Activated CD8-positive, alpha-beta T cell treated with anti-CD3 and anti-CD28 coated beads for 36 hours (primary cell): ENCODE data around the gene IKZF1. TPM values are rescaled to one million over a fixed set of nuclear protein-coding genes. Genes with fewer than 3 reads are reported as not detected.
A peak's percentile ranks its signal among the peaks of the same experiment; 100 is the strongest.

Experiments
- ATAC-seq: fragments of 200-7000 bp; cut with Tn5 transposase; one replicate; pipeline ENCODE4 v1.10.0; 2021; ENCODE audit warnings: mild to moderate bottlenecking, moderate library complexity
- CTCF ChIA-PET: fragments of 350-600 bp; sonication (Branson Sonifier 250); formaldehyde crosslinking; loops from one replicate; lab custom pipeline; 2021; ENCODE audit warnings: antibody characterized with exemption; lab: Charles Lee
- POLR2A ChIA-PET: fragments of 350-600 bp; sonication (Branson Sonifier 250); formaldehyde crosslinking; loops from one replicate; lab custom pipeline; 2021; ENCODE audit warnings: antibody characterized with exemption; lab: Charles Lee
- DNase-seq: peaks from one replicate; pipeline ENCODE4 v3.0.0-alpha.2; 2020
- H3K27ac Mint-ChIP-seq: one replicate; pipeline ENCODE4 v1.8.0; 2021; ENCODE audit warnings: mild to moderate bottlenecking, mixed read lengths
- H3K27me3 Mint-ChIP-seq: one replicate; pipeline ENCODE4 v1.8.0; 2021; ENCODE audit warnings: mixed read lengths
- H3K36me3 Mint-ChIP-seq: one replicate; pipeline ENCODE4 v1.8.0; 2021; ENCODE audit warnings: low read depth, mixed read lengths
- H3K4me1 Mint-ChIP-seq: one replicate; pipeline ENCODE4 v1.8.0; 2021; ENCODE audit warnings: low read depth, mixed read lengths
- H3K4me3 Mint-ChIP-seq: one replicate; pipeline ENCODE4 v1.8.0; 2021; ENCODE audit warnings: mild to moderate bottlenecking, moderate library complexity, mixed read lengths
- H3K9me3 Mint-ChIP-seq: one replicate; pipeline ENCODE4 v1.8.0; 2021; ENCODE audit warnings: mixed read lengths
- intact Hi-C: fragments of 100-400 bp; cut with micrococcal nuclease; formaldehyde crosslinking; loops from one replicate; pipeline ENCODE4 v1.10.0; 2022
- total RNA-seq, 2 experiments: library from RNA; stranded (reverse); gene quantifications; one replicate each; pipeline ENCODE4 v1.2.3, GENCODE V29; 2021
- TF ChIP-seq, protein P1 (sequence below): fragments of 200-600 bp; IDR thresholded peaks from one replicate; pipeline ENCODE4 v1.8.0; 2022; ENCODE audit warnings: antibody characterized with exemption, mild to moderate bottlenecking

The IKZF1 gene
- total RNA-seq, 2 experiments from 2014 or later: 277 to 295 TPM

DNA sequence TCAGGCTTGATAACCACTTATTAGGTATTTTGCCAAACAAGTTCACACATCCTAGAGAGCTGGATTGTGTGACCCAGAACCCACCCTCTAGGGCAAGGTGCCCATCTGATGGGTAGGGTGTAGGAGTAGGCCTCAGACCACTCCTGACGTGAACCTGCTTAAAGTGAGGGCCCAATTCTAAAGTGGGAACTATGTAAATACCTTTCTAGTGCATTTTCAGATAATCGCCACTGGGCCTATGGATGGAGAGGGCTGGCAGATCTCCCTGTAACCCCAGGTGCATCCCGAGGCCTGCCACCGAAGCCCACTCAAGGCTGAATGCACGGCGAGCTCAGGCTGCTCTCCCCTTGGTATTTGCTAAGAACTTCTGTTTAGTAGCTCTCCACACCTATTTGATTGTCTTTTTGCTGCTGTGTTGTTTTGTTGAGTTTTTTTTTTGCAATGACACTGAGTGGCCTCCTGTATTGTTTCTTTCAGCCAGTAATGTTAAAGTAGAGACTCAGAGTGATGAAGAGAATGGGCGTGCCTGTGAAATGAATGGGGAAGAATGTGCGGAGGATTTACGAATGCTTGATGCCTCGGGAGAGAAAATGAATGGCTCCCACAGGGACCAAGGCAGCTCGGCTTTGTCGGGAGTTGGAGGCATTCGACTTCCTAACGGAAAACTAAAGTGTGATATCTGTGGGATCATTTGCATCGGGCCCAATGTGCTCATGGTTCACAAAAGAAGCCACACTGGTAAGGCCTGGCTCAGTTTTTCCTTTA is 71.7 kb downstream of the IKZF1 start:
- CTCF ChIA-PET: interaction anchor here (0.9 to 3.8 kb wide), 5 partner anchors 10 to 92 kb away, joined by 3 to 26 read pairs (median 4); no protein-coding TSS in a partner anchor
- no peak overlapping the region for H3K4me3 Mint-ChIP-seq

DNA sequence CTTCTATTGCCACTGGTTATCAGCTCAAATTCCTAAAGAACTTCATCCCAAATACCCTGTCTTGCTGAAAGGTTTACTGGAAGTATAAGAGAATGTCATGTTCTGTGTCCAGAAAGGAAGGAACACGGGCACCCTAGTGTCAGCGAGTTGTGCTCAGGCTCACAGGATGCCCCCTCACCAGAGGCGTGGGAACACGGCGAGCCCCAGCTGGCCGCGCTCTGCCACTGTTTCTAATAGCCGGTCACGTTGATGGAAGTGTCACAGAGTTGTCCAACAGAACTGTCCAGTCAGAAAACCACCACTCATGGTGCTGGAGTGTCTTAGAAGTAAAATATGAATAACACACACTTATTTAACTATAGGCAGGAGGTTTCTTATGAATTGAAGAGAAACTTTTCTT is 72.8 kb downstream of the IKZF1 start:
- Mint-ChIP-seq H3K27ac (peak overlapping the region; percentile 94), H3K36me3 (peaks cover 93% of the 10 kb centered on the region), H3K27me3 (no peaks in the 10 kb centered on the region), H3K4me1 (peaks cover 97% of the 10 kb centered on the region), H3K4me3 (no peak overlapping the region), H3K9me3 (no peaks in the 10 kb centered on the region)
- POLR2A ChIA-PET: interaction anchor here (1.2 to 34.0 kb wide), 6 partner anchors 10 to 70 kb away, joined by 3 to 1027 read pairs (median 8); no protein-coding TSS in a partner anchor
- intact Hi-C loops: no loop called here
- DNase-seq: no peak
- CTCF ChIA-PET: interaction anchor here (0.9 to 3.8 kb wide), 10 partner anchors 9 to 234 kb away, joined by 3 to 26 read pairs (median 4); partner anchors contain the start of gene FIGNL1
- TF ChIP-seq, protein P1, sequence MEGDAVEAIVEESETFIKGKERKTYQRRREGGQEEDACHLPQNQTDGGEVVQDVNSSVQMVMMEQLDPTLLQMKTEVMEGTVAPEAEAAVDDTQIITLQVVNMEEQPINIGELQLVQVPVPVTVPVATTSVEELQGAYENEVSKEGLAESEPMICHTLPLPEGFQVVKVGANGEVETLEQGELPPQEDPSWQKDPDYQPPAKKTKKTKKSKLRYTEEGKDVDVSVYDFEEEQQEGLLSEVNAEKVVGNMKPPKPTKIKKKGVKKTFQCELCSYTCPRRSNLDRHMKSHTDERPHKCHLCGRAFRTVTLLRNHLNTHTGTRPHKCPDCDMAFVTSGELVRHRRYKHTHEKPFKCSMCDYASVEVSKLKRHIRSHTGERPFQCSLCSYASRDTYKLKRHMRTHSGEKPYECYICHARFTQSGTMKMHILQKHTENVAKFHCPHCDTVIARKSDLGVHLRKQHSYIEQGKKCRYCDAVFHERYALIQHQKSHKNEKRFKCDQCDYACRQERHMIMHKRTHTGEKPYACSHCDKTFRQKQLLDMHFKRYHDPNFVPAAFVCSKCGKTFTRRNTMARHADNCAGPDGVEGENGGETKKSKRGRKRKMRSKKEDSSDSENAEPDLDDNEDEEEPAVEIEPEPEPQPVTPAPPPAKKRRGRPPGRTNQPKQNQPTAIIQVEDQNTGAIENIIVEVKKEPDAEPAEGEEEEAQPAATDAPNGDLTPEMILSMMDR: no peak
- no peak for ATAC-seq

More for the DNA sequence above, 71.7 kb downstream of the IKZF1 start:
- POLR2A ChIA-PET: interaction anchor here (0.7 to 34.0 kb wide), 7 partner anchors 9 to 71 kb away, joined by 3 to 1027 read pairs (median 6); no protein-coding TSS in a partner anchor
- TF ChIP-seq, protein P1: no peak
- no peaks in the 10 kb centered on the region for H3K9me3 Mint-ChIP-seq
- DNase-seq (no peak), ATAC-seq (no peak)
- peak overlapping the region; percentile 94 for H3K27ac Mint-ChIP-seq
- no peaks in the 10 kb centered on the region for H3K27me3 Mint-ChIP-seq
- H3K36me3 Mint-ChIP-seq: peaks cover 93% of the 10 kb centered on the region
- peaks cover 97% of the 10 kb centered on the region for H3K4me1 Mint-ChIP-seq
- intact Hi-C loops: no loop called here

DNA sequence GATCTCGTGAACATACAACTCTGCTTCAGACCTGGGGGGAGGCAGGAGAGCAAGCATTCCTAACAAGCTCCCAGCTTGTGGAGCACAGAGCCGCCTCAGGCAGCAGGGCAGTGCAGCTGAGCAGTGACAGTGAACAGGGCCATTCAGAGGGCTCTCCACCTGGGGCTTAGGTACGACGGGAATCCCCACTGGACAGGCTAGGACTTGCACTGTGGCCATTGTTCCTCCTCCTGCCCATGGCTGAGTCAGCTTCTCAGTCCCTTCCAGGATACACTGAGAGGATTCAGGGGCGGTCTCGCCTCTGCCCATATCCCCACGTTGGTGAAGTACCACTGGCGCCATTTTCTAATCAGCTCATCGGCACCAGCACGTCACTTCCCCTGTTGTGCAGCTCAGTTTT is 74.6 kb downstream of the IKZF1 start:
- Mint-ChIP-seq H3K36me3 (peaks cover 93% of the 10 kb centered on the region), H3K4me3 (no peak overlapping the region), H3K9me3 (no peaks in the 10 kb centered on the region), H3K27me3 (no peaks in the 10 kb centered on the region), H3K27ac (peak overlapping the region; percentile 81), H3K4me1 (peaks cover 90% of the 10 kb centered on the region)
- no peak for DNase-seq
- TF ChIP-seq, protein P1: no peak
- ATAC-seq: peak; percentile 13
- CTCF ChIA-PET: interaction anchor here (3.8 kb wide), 1 partner anchor 38 kb away, joined by 26 read pairs; no protein-coding TSS in a partner anchor
- intact Hi-C loops: no loop called here
- POLR2A ChIA-PET: interaction anchor here (0.6 to 2.1 kb wide), 4 partner anchors 11 to 74 kb away, joined by 3 to 5 read pairs (median 4); no protein-coding TSS in a partner anchor

DNA sequence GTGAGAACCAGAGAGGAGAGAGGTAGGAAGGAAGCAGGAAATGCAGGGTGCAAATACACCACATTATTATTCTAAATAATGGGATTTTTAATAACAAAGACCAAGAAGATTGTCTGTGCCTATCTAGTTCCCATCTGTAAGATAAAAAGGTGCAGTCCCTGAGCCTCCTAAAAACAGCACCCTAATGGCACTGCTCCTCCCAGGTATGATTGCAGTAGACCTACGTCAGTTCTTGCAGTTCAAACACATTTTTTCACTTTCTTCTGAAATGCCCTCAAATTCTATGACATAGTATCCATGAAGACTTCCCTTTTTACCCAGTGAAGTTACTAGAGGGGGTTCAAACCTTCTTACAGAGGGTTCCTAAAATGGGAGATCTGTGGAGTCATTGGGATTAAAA is 75.0 kb downstream of the IKZF1 start:
- intact Hi-C loops: no loop called here
- Mint-ChIP-seq H3K4me1 (peaks cover 88% of the 10 kb centered on the region), H3K9me3 (no peaks in the 10 kb centered on the region), H3K27ac (peak overlapping the region; percentile 81), H3K36me3 (peaks cover 93% of the 10 kb centered on the region), H3K4me3 (no peak overlapping the region), H3K27me3 (no peaks in the 10 kb centered on the region)
- no peak for DNase-seq
- POLR2A ChIA-PET: interaction anchor here (0.6 to 3.5 kb wide), 4 partner anchors 11 to 34 kb away, joined by 3 to 22 read pairs (median 4); no protein-coding TSS in a partner anchor
- TF ChIP-seq, protein P1: no peak
- no peak for ATAC-seq
- CTCF ChIA-PET: interaction anchor here (3.8 kb wide), 1 partner anchor 38 kb away, joined by 26 read pairs; no protein-coding TSS in a partner anchor
